Stimulated activated CD8-positive, alpha-beta memory T cell treated with anti-CD3 and anti-CD28 coated beads, Interleukin-12 subunit alpha, Interleukin-12 subunit beta, amount 100 ng/mL, for 24 hours (primary cell): ENCODE measurements around the gene LRRC28.

Source experiments
- DNase-seq: peaks from one replicate; pipeline ENCODE4 v3.0.0-alpha.2; 2020; ENCODE audit errors: extremely low read depth

Gene LRRC28

GRCh38 chr15:99435113-99435695 lies 183.9 kb downstream of the LRRC28 start:
- no peak for DNase-seq

- no peak for DNase-seq
These were observed 184.7 kb downstream of the LRRC28 start for GRCh38 chr15:99435877-99436541.

- no peak for DNase-seq
These were observed 185.4 kb downstream of the LRRC28 start for GRCh38 chr15:99436542-99437314.

- DNase-seq, result no peak
These were observed 186.3 kb downstream of the LRRC28 start for GRCh38 chr15:99437315-99438223.

GRCh38 chr15:99438224-99438585 lies 186.9 kb downstream of the LRRC28 start:
- no peak for DNase-seq

GRCh38 chr15:99438691-99439523 lies 187.6 kb downstream of the LRRC28 start:
- DNase-seq, result no peak

GRCh38 chr15:99439524-99439835 lies 188.2 kb downstream of the LRRC28 start:
- no peak for DNase-seq

GRCh38 chr15:99440029-99440428 lies 188.7 kb downstream of the LRRC28 start:
- no peak for DNase-seq
